NCI-H526 treated with DMSO at 0.1 percent for 48 hours (cell line): ENCODE measurements around the gene ME1.
"Not testable (repeated sequence)": the region's sequence is repeated elsewhere in the genome, so short reads cannot be mapped to it uniquely, and the experiment has no call there.

ENCODE experiments used
- DNase-seq: peaks from one replicate; lab custom pipeline; 2025; lab: John Stamatoyannopoulos, UW

ME1 gene

GRCh38 chr6:83430611-83431544 is at the start of gene ME1:
ME1 (minus strand) TSS chr6:83431051; CDS start chr6:83430954, 97 bp downstream.
- DNase-seq = peak; percentile 29

GRCh38 chr6:83480470-83480869 is 49.6 kb upstream of the ME1 start:
- DNase-seq = no peak

- no peak for DNase-seq
Measured at GRCh38 chr6:83479389-83479788, 48.5 kb upstream of the ME1 start.

GRCh38 chr6:83476971-83477370 is 46.1 kb upstream of the ME1 start:
- no peak for DNase-seq

GRCh38 chr6:83474309-83474708 is 43.5 kb upstream of the ME1 start:
- no peak for DNase-seq

GRCh38 chr6:83472767-83473166 is 41.9 kb upstream of the ME1 start:
- DNase-seq = no peak

GRCh38 chr6:83470587-83470986 is 39.7 kb upstream of the ME1 start:
- DNase-seq = no peak

- no peak for DNase-seq
Measured at GRCh38 chr6:83470001-83470400, 39.1 kb upstream of the ME1 start.

- DNase-seq = no peak
Measured at GRCh38 chr6:83467620-83468036, 36.8 kb upstream of the ME1 start.

- no peak for DNase-seq
Measured at GRCh38 chr6:83466328-83466727, 35.5 kb upstream of the ME1 start.

- no peak for DNase-seq
Measured at GRCh38 chr6:83464381-83465140, 33.7 kb upstream of the ME1 start.

GRCh38 chr6:83463886-83464285 is 33.0 kb upstream of the ME1 start:
- no peak for DNase-seq

GRCh38 chr6:83462524-83462923 is 31.7 kb upstream of the ME1 start:
- DNase-seq = no peak

GRCh38 chr6:83461438-83461837 is 30.6 kb upstream of the ME1 start:
- DNase-seq = no peak

GRCh38 chr6:83459663-83460062 is 28.8 kb upstream of the ME1 start:
- DNase-seq = no peak

GRCh38 chr6:83450015-83450414 is 19.2 kb upstream of the ME1 start:
- not testable (repeated sequence) for DNase-seq

- DNase-seq = not testable (repeated sequence)
Measured at GRCh38 chr6:83444086-83444699, 13.3 kb upstream of the ME1 start.

GRCh38 chr6:83443516-83443915 is 12.7 kb upstream of the ME1 start:
- no peak for DNase-seq

- DNase-seq = no peak
Measured at GRCh38 chr6:83442752-83443151, 11.9 kb upstream of the ME1 start.

GRCh38 chr6:83439201-83439600 is 8.3 kb upstream of the ME1 start:
- no peak for DNase-seq

- DNase-seq = no peak
Measured at GRCh38 chr6:83436674-83437073, 5.8 kb upstream of the ME1 start.

- no peak for DNase-seq
Measured at GRCh38 chr6:83433177-83433576, 2.3 kb upstream of the ME1 start.

GRCh38 chr6:83432636-83433035 is 1.8 kb upstream of the ME1 start:
- no peak for DNase-seq
